Measurements from ENCODE around the gene MAPRE3. TPM values are rescaled to one million over a fixed set of nuclear protein-coding genes. Genes with fewer than 3 reads are reported as not detected.
A peak's percentile ranks its signal among the peaks of the same experiment; 100 is the strongest.

The MAPRE3 gene
- total RNA-seq, 2 donors from 2014 or later, result 3.2 to 4.4 TPM

- no peaks in the 10 kb centered on the region for H3K4me1 Mint-ChIP-seq
Observed at GRCh38 chr2:26934985-26935384, 35.5 kb upstream of the MAPRE3 start.

DNA sequence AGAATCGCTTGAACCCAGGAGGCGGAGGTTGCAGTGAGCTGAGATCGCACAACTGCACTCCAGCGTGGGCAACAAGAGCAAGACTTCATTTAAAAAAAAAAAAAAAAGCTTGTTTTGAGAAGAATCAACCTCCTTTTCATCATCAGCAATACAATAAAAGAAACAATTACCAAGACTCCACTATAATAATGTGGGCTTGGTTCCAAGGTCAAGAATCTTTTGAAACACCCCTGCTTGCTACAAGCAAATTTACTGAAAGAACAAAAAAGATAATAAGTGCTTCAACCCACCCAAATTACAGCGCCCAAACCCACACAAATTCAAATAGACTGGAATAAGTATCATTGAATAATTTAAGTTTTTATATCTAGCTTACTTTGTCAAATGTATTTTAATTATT lies 33.6 kb upstream of the MAPRE3 start:
- H3K36me3 Mint-ChIP-seq (ENCODE audit: low read depth), result no peaks in the 10 kb centered on the region
- no peaks in the 10 kb centered on the region for H3K4me1 Mint-ChIP-seq
- H3K4me3 ChIP-seq (ENCODE audit: low read length), result no peak overlapping the region
- H3K9ac ChIP-seq (ENCODE audit: extremely low read depth, low read length, poor library complexity, severe bottlenecking), result no peak overlapping the region
- no peak for TF ChIP-seq CTCF (conservative IDR thresholded peaks at IDR 0.05)
- H3K9me3 ChIP-seq (ENCODE audit: control insufficient read depth, low read length), result no peaks in the 10 kb centered on the region
- WGBS, 2 experiments (ENCODE audit: insufficient coverage in 1 of 2, insufficient read length in 1 of 2), result 99% methylated on average over 3 of the region's 5 CpGs; no CpG with 5 or more reads in 1 of the 2 experiments
- H3K4me3 Mint-ChIP-seq, result no peak overlapping the region
- no peak overlapping the region for H3K27ac ChIP-seq (ENCODE audit: low read depth, low read length)
- no peaks in the 10 kb centered on the region for H3K4me1 ChIP-seq (ENCODE audit: control insufficient read depth, insufficient read depth, low read length)
- peaks cover 6% of the 10 kb centered on the region for H3K27me3 Mint-ChIP-seq (ENCODE audit: insufficient read depth)
- H3K27me3 ChIP-seq (ENCODE audit: control insufficient read depth, insufficient read depth, low read length, poor library complexity, severe bottlenecking), result no peaks in the 10 kb centered on the region
- H3K9me3 Mint-ChIP-seq, result no peaks in the 10 kb centered on the region
- no peak for DNase-seq
- no peak overlapping the region for H3K27ac Mint-ChIP-seq
- no peaks in the 10 kb centered on the region for H3K36me3 ChIP-seq (ENCODE audit: control insufficient read depth, insufficient read depth, low read length)

More at GRCh38 chr2:26934985-26935384, 35.5 kb upstream of the MAPRE3 start:
- H3K27ac ChIP-seq (ENCODE audit: low read depth, low read length), result no peak overlapping the region
- no peaks in the 10 kb centered on the region for H3K36me3 Mint-ChIP-seq (ENCODE audit: low read depth)
- H3K9me3 ChIP-seq (ENCODE audit: control insufficient read depth, low read length), result no peaks in the 10 kb centered on the region
- no peaks in the 10 kb centered on the region for H3K27me3 ChIP-seq (ENCODE audit: control insufficient read depth, insufficient read depth, low read length, poor library complexity, severe bottlenecking)
- WGBS, 2 experiments (ENCODE audit: insufficient coverage in 1 of 2, insufficient read length in 1 of 2), result 66% methylated on average over 3 of the region's 3 CpGs
- no peak overlapping the region for H3K4me3 ChIP-seq (ENCODE audit: low read length)
- DNase-seq, result peak; percentile 5
- no peak overlapping the region for H3K4me3 Mint-ChIP-seq
- H3K9ac ChIP-seq (ENCODE audit: extremely low read depth, low read length, poor library complexity, severe bottlenecking), result no peak overlapping the region
- H3K27ac Mint-ChIP-seq, result no peak overlapping the region
- TF ChIP-seq CTCF (conservative IDR thresholded peaks at IDR 0.05), result no peak
- peaks cover 4% of the 10 kb centered on the region for H3K27me3 Mint-ChIP-seq (ENCODE audit: insufficient read depth)
- H3K36me3 ChIP-seq (ENCODE audit: control insufficient read depth, insufficient read depth, low read length), result no peaks in the 10 kb centered on the region
- H3K4me1 ChIP-seq (ENCODE audit: control insufficient read depth, insufficient read depth, low read length), result no peaks in the 10 kb centered on the region
- H3K9me3 Mint-ChIP-seq, result no peaks in the 10 kb centered on the region

- Mint-ChIP-seq H3K4me3 (no peak overlapping the region), H3K4me1 (peaks cover 12% of the 10 kb centered on the region), H3K27ac (no peak overlapping the region), H3K9me3 (no peaks in the 10 kb centered on the region), H3K27me3 (ENCODE audit: insufficient read depth) (peaks cover 20% of the 10 kb centered on the region), H3K36me3 (ENCODE audit: low read depth) (no peaks in the 10 kb centered on the region)
- Histone ChIP-seq H3K36me3 (ENCODE audit: control insufficient read depth, insufficient read depth, low read length) (no peaks in the 10 kb centered on the region), H3K9me3 (ENCODE audit: control insufficient read depth, low read length) (no peaks in the 10 kb centered on the region), H3K9ac (ENCODE audit: extremely low read depth, low read length, poor library complexity, severe bottlenecking) (no peak overlapping the region), H3K27me3 (ENCODE audit: control insufficient read depth, insufficient read depth, low read length, poor library complexity, severe bottlenecking) (peaks cover 4% of the 10 kb centered on the region), H3K4me3 (ENCODE audit: low read length) (no peak overlapping the region), H3K4me1 (ENCODE audit: control insufficient read depth, insufficient read depth, low read length) (peaks cover 6% of the 10 kb centered on the region), H3K27ac (ENCODE audit: low read depth, low read length) (no peak overlapping the region)
- no peak for DNase-seq
- WGBS, 2 experiments (ENCODE audit: insufficient coverage in 1 of 2, insufficient read length in 1 of 2), result 84 to 87% methylated on average over 5 to 10 of the region's 10 CpGs
- no peak for TF ChIP-seq CTCF (conservative IDR thresholded peaks at IDR 0.05)
Observed at GRCh38 chr2:26938399-26939118, 31.9 kb upstream of the MAPRE3 start.
